ENCODE results near the gene ENOX1.

Gene ENOX1

GRCh38 chr13:43611281-43612273 is 175.2 kb downstream of the ENOX1 start:
- no peak for DNase-seq (ENCODE audit: extremely low read depth in 1 of 2, low read depth in 1 of 2)

GRCh38 chr13:43608400-43609137 is 178.2 kb downstream of the ENOX1 start:
- DNase-seq (ENCODE audit: extremely low read depth in 1 of 2, low read depth in 1 of 2), result no peak

- DNase-seq (ENCODE audit: extremely low read depth in 1 of 2, low read depth in 1 of 2), result no peak
These were observed 189.2 kb downstream of the ENOX1 start for GRCh38 chr13:43597599-43597945.

- DNase-seq (ENCODE audit: extremely low read depth in 1 of 2, low read depth in 1 of 2), result no peak
These were observed 189.7 kb downstream of the ENOX1 start for GRCh38 chr13:43596924-43597598.

- no peak for DNase-seq (ENCODE audit: extremely low read depth in 1 of 2, low read depth in 1 of 2)
These were observed 190.8 kb downstream of the ENOX1 start for GRCh38 chr13:43596006-43596405.

- DNase-seq (ENCODE audit: extremely low read depth in 1 of 2, low read depth in 1 of 2), result no peak
These were observed 199.4 kb downstream of the ENOX1 start for GRCh38 chr13:43587376-43587775.

GRCh38 chr13:43584751-43585150 is 202.0 kb downstream of the ENOX1 start:
- DNase-seq (ENCODE audit: extremely low read depth in 1 of 2, low read depth in 1 of 2), result no peak

GRCh38 chr13:43583321-43583720 is 203.5 kb downstream of the ENOX1 start:
- no peak for DNase-seq (ENCODE audit: extremely low read depth in 1 of 2, low read depth in 1 of 2)

- DNase-seq (ENCODE audit: extremely low read depth in 1 of 2, low read depth in 1 of 2), result no peak
These were observed 206.5 kb downstream of the ENOX1 start for GRCh38 chr13:43580280-43580679.

- DNase-seq (ENCODE audit: extremely low read depth in 1 of 2, low read depth in 1 of 2), result no peak
These were observed 207.5 kb downstream of the ENOX1 start for GRCh38 chr13:43579321-43579720.

- no peak for DNase-seq (ENCODE audit: extremely low read depth in 1 of 2, low read depth in 1 of 2)
These were observed 212.2 kb downstream of the ENOX1 start for GRCh38 chr13:43574605-43575004.

- DNase-seq (ENCODE audit: extremely low read depth in 1 of 2, low read depth in 1 of 2), result no peak
These were observed 212.8 kb downstream of the ENOX1 start for GRCh38 chr13:43573802-43574514.

GRCh38 chr13:43573361-43573740 is 213.4 kb downstream of the ENOX1 start:
- DNase-seq (ENCODE audit: extremely low read depth in 1 of 2, low read depth in 1 of 2), result no peak

GRCh38 chr13:43572656-43573360 is 214.0 kb downstream of the ENOX1 start:
- no peak for DNase-seq (ENCODE audit: extremely low read depth in 1 of 2, low read depth in 1 of 2)

GRCh38 chr13:43569658-43570057 is 217.1 kb downstream of the ENOX1 start:
- DNase-seq (ENCODE audit: extremely low read depth in 1 of 2, low read depth in 1 of 2), result no peak

- DNase-seq (ENCODE audit: extremely low read depth in 1 of 2, low read depth in 1 of 2), result no peak
These were observed 219.2 kb downstream of the ENOX1 start for GRCh38 chr13:43567608-43568007.

- DNase-seq (ENCODE audit: extremely low read depth in 1 of 2, low read depth in 1 of 2), result no peak
These were observed 221.8 kb downstream of the ENOX1 start for GRCh38 chr13:43564952-43565351.

GRCh38 chr13:43561081-43561480 is 225.7 kb downstream of the ENOX1 start:
- no peak for DNase-seq (ENCODE audit: extremely low read depth in 1 of 2, low read depth in 1 of 2)

GRCh38 chr13:43558939-43559338 is 227.8 kb downstream of the ENOX1 start:
- DNase-seq (ENCODE audit: extremely low read depth in 1 of 2, low read depth in 1 of 2), result no peak

- no peak for DNase-seq (ENCODE audit: extremely low read depth in 1 of 2, low read depth in 1 of 2)
These were observed 228.4 kb downstream of the ENOX1 start for GRCh38 chr13:43558326-43558725.

Measured in stimulated activated CD8-positive, alpha-beta memory T cell treated with anti-CD3 and anti-CD28 coated beads, Interleukin-7, amount 100 ng/mL, for 48 hours (primary cell).